H1 (cell line): ENCODE measurements around the gene FAM136A. TPM values are rescaled to one million over a fixed set of nuclear protein-coding genes. Genes with fewer than 3 reads are reported as not detected.

Source experiments
- ASH2L ChIP-seq: fragments of 200-600, 300-600 bp; sonication (generic); IDR thresholded peaks from one replicate; pipeline ENCODE4 v1.7.1; 2017; ENCODE audit warnings: low read length
- BACH1 ChIP-seq: IDR thresholded peaks from 2 replicates; pipeline ENCODE4 v1.6.1; 2012; ENCODE audit warnings: low read length, improper control_type of control experiment
- BCL11A ChIP-seq, 2 experiments: IDR thresholded peaks; one replicate each; pipeline ENCODE4 v1.6.1; 2011; ENCODE audit warnings: low read depth in 2 of 2, low read length in 2 of 2, mild to moderate bottlenecking in 2 of 2
- CREB1 ChIP-seq: IDR thresholded peaks from 2 replicates; pipeline ENCODE4 v1.6.1; 2012; ENCODE audit warnings: inconsistent platforms
- EP300 ChIP-seq, 2 experiments: IDR thresholded peaks; 1 replicate in 1 of 2; 2 replicates in 1 of 2; pipeline ENCODE4 v1.6.1; 2011 to 2012; ENCODE audit warnings: low read depth in 2 of 2, low read length in 2 of 2, mild to moderate bottlenecking in 2 of 2, borderline replicate concordance in 1 of 2, inconsistent platforms in 1 of 2, moderate library complexity in 1 of 2
- FOSL1 ChIP-seq: IDR thresholded peaks from 2 replicates; pipeline ENCODE4 v1.6.1; 2011; ENCODE audit warnings: mild to moderate bottlenecking, low read depth, low read length, moderate library complexity; ENCODE audit not compliant: insufficient read depth
- GABPA ChIP-seq: IDR thresholded peaks from 2 replicates; pipeline ENCODE4 v1.6.1; 2011; ENCODE audit warnings: mild to moderate bottlenecking, low read length, moderate library complexity, borderline replicate concordance; ENCODE audit not compliant: insufficient read depth
- POLR2A ChIP-seq, 2 experiments: IDR thresholded peaks; 1 replicate in 1 of 2; 2 replicates in 1 of 2; pipeline ENCODE4 v1.6.1; 2011; ENCODE audit warnings: low read depth in 2 of 2, low read length in 2 of 2, mild to moderate bottlenecking in 2 of 2; ENCODE audit errors: control extremely low read depth in 1 of 2
- RAD21 ChIP-seq, 2 experiments: IDR thresholded peaks in 1 of 2; conservative IDR thresholded peaks in 1 of 2; 2 replicates each; pipeline ENCODE4 v1.6.1; 2011; ENCODE audit warnings: low read depth in 2 of 2, low read length in 2 of 2, improper control_type of control experiment in 1 of 2, inconsistent platforms in 1 of 2, mild to moderate bottlenecking in 1 of 2, moderate library complexity in 1 of 2
- RBBP5 ChIP-seq: IDR thresholded peaks from 2 replicates; pipeline ENCODE4 v1.7.1; 2012; ENCODE audit warnings: low read depth, mild to moderate bottlenecking, inconsistent platforms, low read length, moderate library complexity, borderline replicate concordance
- SIN3A ChIP-seq, 2 experiments: IDR thresholded peaks in 1 of 2; conservative IDR thresholded peaks in 1 of 2; 2 replicates each; pipeline ENCODE4 v1.6.1; 2011 to 2012; ENCODE audit warnings: low read length in 2 of 2, improper control_type of control experiment in 1 of 2, low read depth in 1 of 2, mild to moderate bottlenecking in 1 of 2
- SIRT6 ChIP-seq: IDR thresholded peaks from one replicate; pipeline ENCODE4 v1.7.1; 2012; ENCODE audit warnings: low read length, inconsistent platforms
- SP4 ChIP-seq: IDR thresholded peaks from 2 replicates; pipeline ENCODE4 v1.6.1; 2012; ENCODE audit warnings: low read length, inconsistent platforms
- SRF ChIP-seq: IDR thresholded peaks from 2 replicates; pipeline ENCODE4 v1.6.1; 2011; ENCODE audit warnings: mild to moderate bottlenecking, low read depth, low read length, moderate library complexity
- TAF1 ChIP-seq: IDR thresholded peaks from 2 replicates; pipeline ENCODE4 v1.6.1; 2011; ENCODE audit warnings: mild to moderate bottlenecking, low read depth, low read length
- TBP ChIP-seq: IDR thresholded peaks from 2 replicates; pipeline ENCODE4 v1.6.1; 2011; ENCODE audit warnings: low read depth, low read length, improper control_type of control experiment
- TCF12 ChIP-seq: IDR thresholded peaks from 2 replicates; pipeline ENCODE4 v1.6.1; 2011; ENCODE audit warnings: low read depth, mild to moderate bottlenecking, low read length
- TEAD4 ChIP-seq: IDR thresholded peaks from 2 replicates; pipeline ENCODE4 v1.6.1; 2012; ENCODE audit warnings: low read depth, low read length, inconsistent platforms, mixed read lengths
- polyA plus RNA-seq, 7 experiments: library from polyadenylated mRNA; depleted of rRNA in 3 of 7; stranded (reverse) in 5 of 7; unstranded in 2 of 7; fragments of >200 nt in 5 of 7; fragments of 200-250 nt in 2 of 7; gene quantifications; 1 replicate in 5 of 7; 2 replicates in 1 of 7; 4 replicates in 1 of 7; pipeline versions ENCODE4 v1.2.1 to v1.2.3, GENCODE V29; 2011 to 2013; ENCODE audit warnings: missing spikeins in 2 of 7, mixed read lengths in 2 of 7
- total RNA-seq: library from RNA; stranded (reverse); fragmentation: NEBNext Ultra II Directional; extraction: Animal tissue kit (Norgen Biotek cat#: 25700); gene quantifications from 2 replicates; pipeline ENCODE4 v1.2.1, GENCODE V29; 2021
- TF ChIP-seq, protein P1 (sequence below): IDR thresholded peaks from 2 replicates; pipeline ENCODE4 v1.6.1; 2011; ENCODE audit warnings: low read depth, mild to moderate bottlenecking, low read length; ENCODE audit not compliant: insufficient read depth
- TF ChIP-seq, protein P2 (sequence below), 3 experiments: IDR thresholded peaks; 1 replicate in 2 of 3; 2 replicates in 1 of 3; pipeline versions ENCODE4 v1.5.1 to v1.6.1; 2011; ENCODE audit warnings: low read length in 3 of 3, mild to moderate bottlenecking in 3 of 3, inconsistent platforms in 2 of 3, low read depth in 1 of 3, moderate library complexity in 1 of 3; ENCODE audit not compliant: insufficient read depth in 1 of 3; ENCODE audit errors: control extremely low read depth in 1 of 3

FAM136A gene
- total and polyA plus RNA-seq, 2 of the 8 experiments (the other 6 are each of a cell fraction or from before 2014, with no cell fraction given), result 58.2 to 122 TPM

DNA sequence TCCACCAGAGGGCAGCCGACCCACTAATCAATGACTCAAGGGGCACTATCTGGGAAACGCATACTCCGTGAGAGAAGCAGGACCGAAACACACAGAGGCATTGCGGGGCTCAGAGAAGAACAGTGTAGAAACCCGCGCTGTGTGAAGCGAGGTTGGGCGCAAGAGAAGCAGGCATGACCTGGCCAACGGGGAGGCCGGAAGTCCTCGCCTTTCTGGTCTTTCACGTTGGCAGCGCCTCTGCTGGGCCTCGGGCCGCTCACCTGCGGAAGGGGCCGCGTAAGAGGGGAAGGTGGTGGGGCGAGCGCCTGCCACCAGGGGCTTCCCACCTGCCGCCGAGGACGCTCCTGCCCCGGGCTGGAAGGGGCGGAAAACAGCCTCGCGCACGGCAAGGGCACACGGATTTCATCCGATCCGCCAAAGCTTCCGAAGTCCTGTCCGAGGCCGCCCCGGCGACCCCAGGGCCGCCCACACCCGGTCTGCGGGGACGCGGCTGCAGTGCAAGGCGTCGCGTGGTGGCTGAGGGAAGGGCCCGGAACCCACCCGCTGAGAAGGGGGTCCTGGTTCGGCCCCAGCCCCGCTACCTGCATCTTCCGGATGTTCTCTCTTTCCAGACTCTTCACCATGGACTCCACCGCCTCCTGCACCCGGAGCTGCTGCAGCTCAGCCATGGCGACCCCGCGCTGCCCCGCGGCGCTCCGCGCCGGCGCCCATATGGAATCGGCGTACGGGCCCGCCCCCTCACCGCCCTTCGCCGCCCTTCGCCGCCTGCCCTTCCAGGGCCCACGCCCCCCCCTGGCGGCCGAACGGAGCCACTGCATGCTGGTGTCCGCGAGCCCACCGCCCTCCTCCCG is at the start of gene FAM136A (continued):
- TF ChIP-seq FOSL1, result no peak
- TF ChIP-seq RBBP5, result 0 out of 2 replicates have a peak, but pooled peaks have one; percentile 82
- peak in 1 of 2 experiments; percentile 50; a peak in 1 of 3 replicates for TF ChIP-seq EP300 (IDR thresholded peaks at IDR 0.05; ENCODE audit: borderline replicate concordance in 1 of 2, low read depth in 2 of 2, low read length in 2 of 2)
- peak; percentile 30 for TF ChIP-seq CREB1
- TF ChIP-seq ASH2L, result peak; percentile 75
- TF ChIP-seq SIRT6, result no peak
- peak; percentile 81 for TF ChIP-seq TAF1
- peak in 1 of 2 experiments; percentile 47; a peak in 1 of 4 replicates for TF ChIP-seq SIN3A (conservative IDR thresholded peaks at IDR 0.05 in 1 of 2, IDR thresholded peaks at IDR 0.05 in 1 of 2; ENCODE audit: low read depth in 1 of 2, low read length in 2 of 2)
- peak; percentile 67; the same call in 1 of the 2 replicates for TF ChIP-seq SP4
- peak; percentile 80 for TF ChIP-seq TBP
- TF ChIP-seq, protein P1, sequence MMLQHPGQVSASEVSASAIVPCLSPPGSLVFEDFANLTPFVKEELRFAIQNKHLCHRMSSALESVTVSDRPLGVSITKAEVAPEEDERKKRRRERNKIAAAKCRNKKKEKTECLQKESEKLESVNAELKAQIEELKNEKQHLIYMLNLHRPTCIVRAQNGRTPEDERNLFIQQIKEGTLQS, result 0 out of 2 replicates have a peak, but pooled peaks have one; percentile 6
- TF ChIP-seq, protein P2, sequence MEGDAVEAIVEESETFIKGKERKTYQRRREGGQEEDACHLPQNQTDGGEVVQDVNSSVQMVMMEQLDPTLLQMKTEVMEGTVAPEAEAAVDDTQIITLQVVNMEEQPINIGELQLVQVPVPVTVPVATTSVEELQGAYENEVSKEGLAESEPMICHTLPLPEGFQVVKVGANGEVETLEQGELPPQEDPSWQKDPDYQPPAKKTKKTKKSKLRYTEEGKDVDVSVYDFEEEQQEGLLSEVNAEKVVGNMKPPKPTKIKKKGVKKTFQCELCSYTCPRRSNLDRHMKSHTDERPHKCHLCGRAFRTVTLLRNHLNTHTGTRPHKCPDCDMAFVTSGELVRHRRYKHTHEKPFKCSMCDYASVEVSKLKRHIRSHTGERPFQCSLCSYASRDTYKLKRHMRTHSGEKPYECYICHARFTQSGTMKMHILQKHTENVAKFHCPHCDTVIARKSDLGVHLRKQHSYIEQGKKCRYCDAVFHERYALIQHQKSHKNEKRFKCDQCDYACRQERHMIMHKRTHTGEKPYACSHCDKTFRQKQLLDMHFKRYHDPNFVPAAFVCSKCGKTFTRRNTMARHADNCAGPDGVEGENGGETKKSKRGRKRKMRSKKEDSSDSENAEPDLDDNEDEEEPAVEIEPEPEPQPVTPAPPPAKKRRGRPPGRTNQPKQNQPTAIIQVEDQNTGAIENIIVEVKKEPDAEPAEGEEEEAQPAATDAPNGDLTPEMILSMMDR (IDR thresholded peaks at IDR 0.05; ENCODE audit: control extremely low read depth in 1 of 3, insufficient read depth in 1 of 3, low read depth in 1 of 3, low read length in 3 of 3), result peak; percentile 86 to 97 (median 91)
- peak; percentile 58 for TF ChIP-seq SRF
- TF ChIP-seq BACH1, result no peak
- TF ChIP-seq RAD21 (IDR thresholded peaks at IDR 0.05 in 1 of 2, conservative IDR thresholded peaks at IDR 0.05 in 1 of 2; ENCODE audit: low read depth in 2 of 2, low read length in 2 of 2), result peak; percentile 34 to 55; a peak in 3 of 4 replicates
- TF ChIP-seq TCF12, result peak; percentile 52; the same call in 1 of the 2 replicates
- TF ChIP-seq TEAD4, result peak; percentile 68; the same call in 1 of the 2 replicates
- TF ChIP-seq BCL11A (IDR thresholded peaks at IDR 0.05; ENCODE audit: low read depth in 2 of 2, low read length in 2 of 2), result no peak
- peak; percentile 86 to 95 for TF ChIP-seq POLR2A (IDR thresholded peaks at IDR 0.05; ENCODE audit: control extremely low read depth in 1 of 2, low read depth in 2 of 2, low read length in 2 of 2)
- TF ChIP-seq GABPA, result peak; percentile 2; the same call in 1 of the 2 replicates
